ENCODE results near the gene OR2F1.

GRCh38 chr7:143906895-143907294 lies 47.7 kb upstream of the OR2F1 start:
- TF ChIP-seq CTCF (IDR thresholded peaks at IDR 0.05) (no peak), EP300 (IDR thresholded peaks at IDR 0.05) (no peak), POLR2A (IDR thresholded peaks at IDR 0.05) (no peak), POLR2AphosphoS5 (IDR thresholded peaks at IDR 0.05) (no peak)

All from suprapubic skin (tissue), 4 donors.